AG09319 (cell line): Measurements from ENCODE around the gene PPM1A.

Source experiments
- DNase-seq: peaks from one replicate; pipeline ENCODE4 v3.0.0-alpha.2; 2010; ENCODE audit warnings: low read depth; ENCODE audit errors: extremely low read depth
- CTCF ChIP-seq: IDR thresholded peaks from 2 replicates; pipeline ENCODE4 v1.5.1; 2011; ENCODE audit warnings: low read depth, mild to moderate bottlenecking, inconsistent platforms, low read length, moderate library complexity

The PPM1A gene

GRCh38 chr14:60249321-60250256 is 568 bp downstream of the PPM1A start:
- DNase-seq: no peak
- TF ChIP-seq CTCF: no peak

- no peak for TF ChIP-seq CTCF
- DNase-seq: no peak
Measured at GRCh38 chr14:60250257-60251035, 1.4 kb downstream of the PPM1A start.

DNA sequence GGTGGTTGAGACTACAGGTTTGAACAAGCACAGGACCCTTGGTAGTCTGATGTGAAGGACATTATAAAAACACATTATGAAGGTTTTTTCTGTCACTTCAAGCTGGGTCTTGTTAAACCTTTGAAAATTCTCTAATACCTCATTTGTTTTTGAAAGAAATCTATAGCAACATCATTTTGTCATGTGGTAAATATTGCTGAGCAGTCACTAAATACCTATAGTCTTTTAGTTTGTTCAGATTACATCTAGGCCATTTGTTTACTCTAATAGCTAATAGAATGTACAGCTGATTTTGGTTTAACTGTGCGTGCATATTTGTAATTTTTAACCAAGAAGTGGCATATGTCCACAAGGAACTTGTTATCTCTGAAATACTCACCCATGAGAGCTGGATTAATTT is 2.9 kb downstream of the PPM1A start:
- no peak for TF ChIP-seq CTCF
- DNase-seq: no peak

DNA sequence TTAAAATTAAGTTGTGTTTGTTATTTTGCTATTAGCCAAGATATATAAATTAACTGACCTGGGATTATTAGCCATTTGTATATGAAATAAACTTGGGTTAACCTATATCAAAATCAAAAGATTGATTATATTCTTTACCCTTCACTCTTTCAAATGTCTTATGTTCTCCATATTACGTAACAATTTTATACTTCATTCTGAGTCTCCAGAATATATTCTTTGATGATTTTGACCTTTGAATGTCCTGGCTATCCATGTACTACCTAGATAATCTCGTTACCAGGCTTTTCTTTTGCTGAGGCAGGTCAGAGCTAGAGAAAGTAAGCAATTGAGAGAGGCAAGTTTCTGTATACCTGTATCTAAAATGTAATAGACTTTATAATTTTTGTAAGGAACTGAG is 3.6 kb downstream of the PPM1A start:
- DNase-seq: no peak
- no peak for TF ChIP-seq CTCF

DNA sequence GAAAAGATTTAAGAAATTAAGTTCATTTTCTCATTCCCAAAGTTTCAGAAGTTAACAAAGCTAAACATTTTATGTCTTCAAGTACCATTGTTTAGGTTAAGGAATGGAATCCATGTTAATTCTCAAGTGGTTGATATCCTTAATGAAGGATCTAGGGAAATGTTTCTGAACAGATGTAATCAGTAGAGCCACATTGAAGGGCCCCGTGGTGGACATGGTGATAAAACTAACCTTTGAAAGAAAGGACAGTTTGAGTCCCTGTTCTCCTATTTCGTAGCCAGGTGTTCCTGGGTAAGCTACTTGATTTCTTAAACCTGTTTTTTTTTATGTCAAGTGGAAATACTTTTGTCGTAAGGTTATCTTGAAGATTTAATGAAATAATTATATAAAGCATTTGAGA is 4.6 kb downstream of the PPM1A start:
- TF ChIP-seq CTCF: no peak
- no peak for DNase-seq

DNA sequence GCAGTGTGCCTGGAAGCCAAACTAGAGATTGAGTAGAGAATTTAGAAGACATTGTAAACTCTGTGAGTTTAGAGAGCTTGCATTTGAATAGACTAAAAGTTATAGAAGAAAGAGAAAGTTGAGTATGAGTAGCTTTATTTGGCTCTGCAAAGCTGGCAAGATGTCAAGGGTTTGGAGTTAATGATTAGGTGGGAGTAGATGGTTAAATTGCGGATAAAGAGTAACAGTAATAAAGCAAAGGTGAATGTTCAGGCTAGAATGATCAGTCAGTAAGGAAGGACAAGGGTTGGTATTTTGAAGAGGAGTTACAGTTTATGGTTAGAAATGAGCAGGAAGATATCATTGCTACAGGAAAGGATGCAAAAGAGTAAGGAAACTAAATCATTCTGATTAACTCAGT is 5.2 kb downstream of the PPM1A start:
- no peak for DNase-seq
- TF ChIP-seq CTCF: no peak

DNA sequence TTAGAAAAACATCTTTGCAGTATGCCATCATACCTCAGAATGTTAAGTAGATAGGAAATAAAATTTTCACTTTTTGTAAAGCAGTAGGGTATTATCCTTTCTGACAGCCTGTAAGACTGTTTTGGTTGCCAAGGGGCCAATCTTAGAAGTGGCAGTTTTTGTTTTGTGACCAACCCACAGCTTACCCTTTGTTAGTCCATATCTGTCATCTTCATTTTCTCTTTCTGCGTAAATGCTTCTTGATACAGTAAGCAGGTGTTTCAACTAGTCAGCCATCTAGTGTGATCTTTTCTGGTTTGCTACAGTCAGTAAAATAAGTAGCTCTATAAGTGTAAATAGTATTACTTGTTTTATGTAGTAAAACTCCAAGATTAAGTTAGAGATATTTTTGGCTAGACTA is 8.8 kb downstream of the PPM1A start:
- no peak for TF ChIP-seq CTCF
- DNase-seq: no peak
